Measurements from ENCODE around the gene FBN1. TPM values are rescaled to one million over a fixed set of nuclear protein-coding genes. Genes with fewer than 3 reads are reported as not detected.

Gene FBN1
- total and polyA plus RNA-seq, 2 of the 13 experiments (the other 11 are each of a cell fraction or from before 2014, with no cell fraction given), result 1.5 to 3.0 TPM

- no peak for TF ChIP-seq EP300 (IDR thresholded peaks at IDR 0.05; ENCODE audit: low read depth in 2 of 2, low read length in 2 of 2)
- TF ChIP-seq EP300 (CRISPR knock-in tag; IDR thresholded peaks at IDR 0.05; ENCODE audit: borderline replicate concordance), result no peak
- TF ChIP-seq, protein P1, sequence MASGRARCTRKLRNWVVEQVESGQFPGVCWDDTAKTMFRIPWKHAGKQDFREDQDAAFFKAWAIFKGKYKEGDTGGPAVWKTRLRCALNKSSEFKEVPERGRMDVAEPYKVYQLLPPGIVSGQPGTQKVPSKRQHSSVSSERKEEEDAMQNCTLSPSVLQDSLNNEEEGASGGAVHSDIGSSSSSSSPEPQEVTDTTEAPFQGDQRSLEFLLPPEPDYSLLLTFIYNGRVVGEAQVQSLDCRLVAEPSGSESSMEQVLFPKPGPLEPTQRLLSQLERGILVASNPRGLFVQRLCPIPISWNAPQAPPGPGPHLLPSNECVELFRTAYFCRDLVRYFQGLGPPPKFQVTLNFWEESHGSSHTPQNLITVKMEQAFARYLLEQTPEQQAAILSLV (CRISPR knock-in tag; IDR thresholded peaks at IDR 0.05; ENCODE audit: borderline replicate concordance), result no peak
- no peak for TF ChIP-seq ZNF790 (CRISPR knock-in tag; IDR thresholded peaks at IDR 0.05; ENCODE audit: borderline replicate concordance)
- no peak for TF ChIP-seq TRAFD1 (CRISPR knock-in tag; IDR thresholded peaks at IDR 0.05; ENCODE audit: borderline replicate concordance)
Observed at GRCh38 chr15:48547286-48547685, 98.2 kb downstream of the FBN1 start (continued).

DNA sequence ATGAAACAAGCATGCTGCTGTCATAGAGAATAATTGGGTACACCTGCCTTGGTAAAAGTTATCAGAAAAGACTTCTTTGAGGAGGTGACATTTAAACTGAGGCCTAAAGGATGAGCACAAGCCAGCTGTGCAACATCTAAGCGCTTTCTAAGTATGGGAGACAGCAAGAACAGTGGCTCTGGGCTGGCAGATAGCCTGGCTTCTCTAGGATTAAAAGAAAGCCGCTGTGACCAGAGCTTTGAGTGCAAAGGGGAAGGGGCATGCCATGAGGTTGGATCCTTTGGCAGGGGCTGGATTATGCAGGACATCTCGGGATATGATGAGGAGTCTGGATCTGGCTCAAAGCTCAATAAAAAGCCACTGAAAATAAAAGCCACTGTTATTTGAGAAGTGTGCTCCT is 99.2 kb downstream of the FBN1 start:
- Histone ChIP-seq H2AFZ (ENCODE audit: low read length) (no peak overlapping the region), H3K27me3 (ENCODE audit: control insufficient read depth in 1 of 2, insufficient read depth in 2 of 2, low read length in 2 of 2) (no peaks in the 10 kb centered on the region), H3K4me1 (ENCODE audit: insufficient read depth, low read length) (no peaks in the 10 kb centered on the region), H3K9me3 (ENCODE audit: low read length) (no peaks in the 10 kb centered on the region), H3K79me2 (ENCODE audit: insufficient read depth, low read length) (no peaks in the 10 kb centered on the region), H4K20me1 (ENCODE audit: insufficient read depth, low read length) (no peaks in the 10 kb centered on the region), H3K4me3 (replicated peaks in 1 of 3; ENCODE audit: insufficient read depth in 1 of 3, low read depth in 2 of 3, low read length in 3 of 3) (no peak overlapping the region), H3K9ac (ENCODE audit: insufficient read depth, low read depth, low read length) (no peak overlapping the region), H3K36me3 (replicated peaks in 1 of 2; ENCODE audit: control insufficient read depth in 1 of 2, insufficient read depth in 2 of 2, low read length in 2 of 2) (no peaks in the 10 kb centered on the region), H3K27ac (ENCODE audit: extremely low read length, insufficient read depth, low read length) (no peak overlapping the region), H3K4me2 (ENCODE audit: low read depth, low read length) (no peak overlapping the region)
- BruUV-seq (replicated peaks), result no TSS peak
- ChIA-PET POLR2A (no interaction called here), CTCF (ENCODE audit: low intra/inter-chr PET ratio, low total read pairs) (no interaction called here)
- no peak for FAIRE-seq
- no peak for ATAC-seq
- intact Hi-C loops (cut with micrococcal nuclease; ENCODE audit: unreplicated experiment), result no loop called here
- DNase-seq (ENCODE audit: low spot score), result no peak
- in situ Hi-C loops (cut with HindIII; ENCODE audit: extremely low pct_ligation_motif_present, low pct_unique_long_range_greater_than_20kb), result no loop called here
- 2% methylated on average over 3 of the region's 3 CpGs for WGBS (ENCODE audit: low lambda C conversion rate)
- TF ChIP-seq ZFP36L1 (CRISPR knock-in tag; IDR thresholded peaks at IDR 0.05) (no peak), GABPB1 (CRISPR knock-in tag; IDR thresholded peaks at IDR 0.05) (no peak), ARHGAP35 (CRISPR knock-in tag; IDR thresholded peaks at IDR 0.05; ENCODE audit: borderline replicate concordance) (no peak), MED8 (CRISPR knock-in tag; IDR thresholded peaks at IDR 0.05; ENCODE audit: insufficient replicate concordance) (no peak), SP4 (CRISPR knock-in tag; IDR thresholded peaks at IDR 0.05) (no peak), ARNT2 (CRISPR knock-in tag; IDR thresholded peaks at IDR 0.05; ENCODE audit: low read depth) (no peak), SMYD3 (CRISPR knock-in tag; IDR thresholded peaks at IDR 0.05) (no peak), ZNF33A (CRISPR knock-in tag; IDR thresholded peaks at IDR 0.05; ENCODE audit: borderline replicate concordance) (no peak), KAT7 (CRISPR knock-in tag; IDR thresholded peaks at IDR 0.05; ENCODE audit: borderline replicate concordance) (no peak), STAG1 (CRISPR knock-in tag; IDR thresholded peaks at IDR 0.05) (no peak), IKZF1 (IDR thresholded peaks at IDR 0.05) (no peak)
- TF ChIP-seq, protein P2, sequence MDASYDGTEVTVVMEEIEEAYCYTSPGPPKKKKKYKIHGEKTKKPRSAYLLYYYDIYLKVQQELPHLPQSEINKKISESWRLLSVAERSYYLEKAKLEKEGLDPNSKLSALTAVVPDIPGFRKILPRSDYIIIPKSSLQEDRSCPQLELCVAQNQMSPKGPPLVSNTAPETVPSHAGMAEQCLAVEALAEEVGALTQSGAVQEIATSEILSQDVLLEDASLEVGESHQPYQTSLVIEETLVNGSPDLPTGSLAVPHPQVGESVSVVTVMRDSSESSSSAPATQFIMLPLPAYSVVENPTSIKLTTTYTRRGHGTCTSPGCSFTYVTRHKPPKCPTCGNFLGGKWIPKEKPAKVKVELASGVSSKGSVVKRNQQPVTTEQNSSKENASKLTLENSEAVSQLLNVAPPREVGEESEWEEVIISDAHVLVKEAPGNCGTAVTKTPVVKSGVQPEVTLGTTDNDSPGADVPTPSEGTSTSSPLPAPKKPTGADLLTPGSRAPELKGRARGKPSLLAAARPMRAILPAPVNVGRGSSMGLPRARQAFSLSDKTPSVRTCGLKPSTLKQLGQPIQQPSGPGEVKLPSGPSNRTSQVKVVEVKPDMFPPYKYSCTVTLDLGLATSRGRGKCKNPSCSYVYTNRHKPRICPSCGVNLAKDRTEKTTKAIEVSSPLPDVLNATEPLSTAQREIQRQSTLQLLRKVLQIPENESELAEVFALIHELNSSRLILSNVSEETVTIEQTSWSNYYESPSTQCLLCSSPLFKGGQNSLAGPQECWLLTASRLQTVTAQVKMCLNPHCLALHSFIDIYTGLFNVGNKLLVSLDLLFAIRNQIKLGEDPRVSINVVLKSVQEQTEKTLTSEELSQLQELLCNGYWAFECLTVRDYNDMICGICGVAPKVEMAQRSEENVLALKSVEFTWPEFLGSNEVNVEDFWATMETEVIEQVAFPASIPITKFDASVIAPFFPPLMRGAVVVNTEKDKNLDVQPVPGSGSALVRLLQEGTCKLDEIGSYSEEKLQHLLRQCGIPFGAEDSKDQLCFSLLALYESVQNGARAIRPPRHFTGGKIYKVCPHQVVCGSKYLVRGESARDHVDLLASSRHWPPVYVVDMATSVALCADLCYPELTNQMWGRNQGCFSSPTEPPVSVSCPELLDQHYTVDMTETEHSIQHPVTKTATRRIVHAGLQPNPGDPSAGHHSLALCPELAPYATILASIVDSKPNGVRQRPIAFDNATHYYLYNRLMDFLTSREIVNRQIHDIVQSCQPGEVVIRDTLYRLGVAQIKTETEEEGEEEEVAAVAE (CRISPR knock-in tag; IDR thresholded peaks at IDR 0.05; ENCODE audit: borderline replicate concordance), result no peak
